Adrenal gland (tissue), 5 donors: ENCODE data around the gene LACTBL1.

Experiments
- CTCF ChIP-seq, 6 experiments: fragments of 450-650 bp in 4 of 6; fragments of 200-600 bp in 2 of 6; sonication (generic) in 1 of 6; IDR thresholded peaks; 1 replicate in 5 of 6; 2 replicates in 1 of 6; pipeline versions ENCODE4 v1.5.1 to v1.8.0; 2016 to 2021; ENCODE audit warnings: antibody characterized with exemption in 6 of 6, mild to moderate bottlenecking in 2 of 6, moderate library complexity in 1 of 6
- POLR2A ChIP-seq, 2 donors: fragments of 450-650 bp; IDR thresholded peaks; one replicate each; pipeline ENCODE4 v1.6.1; 2017; ENCODE audit warnings: antibody characterized with exemption in 2 of 2, mild to moderate bottlenecking in 2 of 2, moderate library complexity in 1 of 2
- donor health status: DM: no; HTN: no; CAD: no.

- TF ChIP-seq POLR2A (IDR thresholded peaks at IDR 0.05) (no peak), CTCF (IDR thresholded peaks at IDR 0.05) (no peak)
These were observed 5.6 kb upstream of the LACTBL1 start for GRCh38 chr1:22978299-22978698.
